NCI-H226 (cell line): ENCODE measurements around the gene DNAJB4.
"Not testable (repeated sequence)": the region's sequence is repeated elsewhere in the genome, so short reads cannot be mapped to it uniquely, and the experiment has no call there.

ENCODE experiments used
- DNase-seq: peaks from one replicate; pipeline ENCODE4 v3.0.0-alpha.2; 2015

DNAJB4 gene

GRCh38 chr1:78004719-78005447, at the start of gene DNAJB4:
Gene DNAJB4 (plus strand): TSS chr1:78004939. CDS start chr1:78005111, 172 bp downstream.
- DNase-seq, result peak; percentile 95

- DNase-seq, result no peak
Observed at GRCh38 chr1:77955709-77956108, 49.0 kb upstream of the DNAJB4 start.

GRCh38 chr1:77956464-77956863, 48.3 kb upstream of the DNAJB4 start:
- no peak for DNase-seq

- no peak for DNase-seq
Observed at GRCh38 chr1:77958391-77958790, 46.3 kb upstream of the DNAJB4 start.

GRCh38 chr1:77958850-77959249, 45.9 kb upstream of the DNAJB4 start:
- DNase-seq, result no peak

GRCh38 chr1:77961392-77961791, 43.3 kb upstream of the DNAJB4 start:
- no peak for DNase-seq

GRCh38 chr1:77966291-77966690, 38.4 kb upstream of the DNAJB4 start:
- no peak for DNase-seq

GRCh38 chr1:77970192-77970591, 34.5 kb upstream of the DNAJB4 start:
- DNase-seq, result no peak

GRCh38 chr1:77972080-77972479, 32.7 kb upstream of the DNAJB4 start:
- DNase-seq, result no peak

- DNase-seq, result peak; percentile 6
Observed at GRCh38 chr1:77975386-77975785, 29.4 kb upstream of the DNAJB4 start.

GRCh38 chr1:77975907-77976306, 28.8 kb upstream of the DNAJB4 start:
- DNase-seq, result no peak

- no peak for DNase-seq
Observed at GRCh38 chr1:77976433-77977076, 28.2 kb upstream of the DNAJB4 start.

GRCh38 chr1:77977989-77978292, 26.8 kb upstream of the DNAJB4 start:
- DNase-seq, result no peak

- peak; percentile 82 for DNase-seq
Observed at GRCh38 chr1:77978293-77978968, 26.3 kb upstream of the DNAJB4 start.

GRCh38 chr1:77978969-77979876, 25.5 kb upstream of the DNAJB4 start, which contains the start of gene FUBP1:
Gene FUBP1 (minus strand): TSS chr1:77979072. CDS start chr1:77979004, 68 bp downstream.
- peak; percentile 96 for DNase-seq

GRCh38 chr1:77983352-77983996, 21.3 kb upstream of the DNAJB4 start:
- DNase-seq, result not testable (repeated sequence)

- DNase-seq, result no peak
Observed at GRCh38 chr1:77983997-77984355, 20.8 kb upstream of the DNAJB4 start.

GRCh38 chr1:77984629-77985028, 20.1 kb upstream of the DNAJB4 start:
- DNase-seq, result no peak

- no peak for DNase-seq
Observed at GRCh38 chr1:77986810-77987209, 17.9 kb upstream of the DNAJB4 start.

- no peak for DNase-seq
Observed at GRCh38 chr1:77987919-77988318, 16.8 kb upstream of the DNAJB4 start.

- DNase-seq, result no peak
Observed at GRCh38 chr1:77989744-77990143, 15.0 kb upstream of the DNAJB4 start.

- DNase-seq, result no peak
Observed at GRCh38 chr1:77990629-77991204, 14.0 kb upstream of the DNAJB4 start.
